Neural progenitor cell (in vitro differentiated cells): ENCODE data around the gene MELTF. TPM values are rescaled to one million over a fixed set of nuclear protein-coding genes. Genes with fewer than 3 reads are reported as not detected.

Experiments used
- DNase-seq: peaks from one replicate; pipeline ENCODE4 v3.0.0-alpha.2; 2016; ENCODE audit warnings: low spot score
- H2AFZ ChIP-seq: fragments of 200-600 bp; sonication (generic); replicated peaks from 2 replicates; pipeline ENCODE4 v1.6.1; 2016; ENCODE audit warnings: antibody characterized with exemption
- H3F3A ChIP-seq: fragments of 200-600 bp; sonication (generic); 2 replicates; pipeline ENCODE4 v1.6.1; 2016; ENCODE audit warnings: antibody characterized with exemption, low read depth
- H3K27ac ChIP-seq: fragments of 200-600 bp; sonication (generic); 2 replicates; pipeline ENCODE4 v1.5.1; 2016; ENCODE audit warnings: mild to moderate bottlenecking
- H3K27me3 ChIP-seq: fragments of 200-600 bp; sonication (generic); 2 replicates; pipeline ENCODE4 v1.6.1; 2016; ENCODE audit warnings: mild to moderate bottlenecking, moderate library complexity
- H3K36me3 ChIP-seq: fragments of 200-600 bp; sonication (generic); 2 replicates; pipeline ENCODE4 v1.5.1; 2016
- H3K4me1 ChIP-seq: fragments of 200-600 bp; sonication (generic); 2 replicates; pipeline ENCODE4 v1.6.1; 2016; ENCODE audit warnings: mixed run types
- H3K4me2 ChIP-seq: fragments of 200-600 bp; sonication (generic); 2 replicates; pipeline ENCODE4 v1.6.1; 2016
- H3K4me3 ChIP-seq: fragments of 200-600 bp; sonication (generic); 2 replicates; pipeline ENCODE4 v1.5.1; 2016
- H3K79me2 ChIP-seq: fragments of 200-600 bp; sonication (generic); 2 replicates; pipeline ENCODE4 v1.6.1; 2016; ENCODE audit warnings: low read depth
- H3K9ac ChIP-seq: fragments of 200-600 bp; sonication (generic); 2 replicates; pipeline ENCODE4 v1.6.1; 2016
- H3K9me3 ChIP-seq: fragments of 200-600 bp; sonication (generic); 2 replicates; pipeline ENCODE4 v1.5.1; 2016; ENCODE audit warnings: low read depth
- H4K20me1 ChIP-seq: fragments of 200-600 bp; sonication (generic); 2 replicates; pipeline ENCODE4 v1.6.1; 2016; ENCODE audit warnings: low read depth
- H3K27ac Mint-ChIP-seq: 3 replicates; pipeline ENCODE4 v1.8.0; 2021; ENCODE audit warnings: mixed read lengths
- H3K27me3 Mint-ChIP-seq: 2 replicates; pipeline ENCODE4 v1.8.0; 2022; ENCODE audit warnings: low read depth, mild to moderate bottlenecking, inconsistent platforms, moderate library complexity, mixed read lengths; ENCODE audit not compliant: insufficient read depth
- H3K36me3 Mint-ChIP-seq: 3 replicates; pipeline ENCODE4 v1.8.0; 2021; ENCODE audit warnings: mixed read lengths
- H3K4me1 Mint-ChIP-seq: 3 replicates; pipeline ENCODE4 v1.8.0; 2021; ENCODE audit warnings: mixed read lengths
- H3K4me3 Mint-ChIP-seq: 3 replicates; pipeline ENCODE4 v1.8.0; 2021; ENCODE audit warnings: mild to moderate bottlenecking, moderate library complexity, mixed read lengths
- H3K9me3 Mint-ChIP-seq: 3 replicates; pipeline ENCODE4 v1.8.0; 2020; ENCODE audit warnings: mixed read lengths
- EZH2 ChIP-seq: fragments of 200-600 bp; sonication (generic); IDR thresholded peaks from 2 replicates; pipeline ENCODE4 v1.6.1; 2017; ENCODE audit warnings: antibody characterized with exemption, mild to moderate bottlenecking, moderate library complexity
- EZH2phosphoT487 ChIP-seq: fragments of 200-600 bp; sonication (generic); IDR thresholded peaks from 2 replicates; pipeline ENCODE4 v1.6.1; 2017; ENCODE audit warnings: antibody characterized with exemption
- total RNA-seq: library from RNA; depleted of rRNA; stranded (reverse); fragments of >200 nt; gene quantifications from 2 replicates; pipeline ENCODE4 v1.2.3, GENCODE V29; 2015; ENCODE audit warnings: low replicate concordance
- TF ChIP-seq, protein P1 (sequence below): fragments of 200-600 bp; sonication (generic); IDR thresholded peaks from 2 replicates; pipeline ENCODE4 v1.5.1; 2017; ENCODE audit warnings: antibody characterized with exemption, mild to moderate bottlenecking

The MELTF gene
- total RNA-seq, 1 donor from 2014 or later: 0.28 TPM

DNA sequence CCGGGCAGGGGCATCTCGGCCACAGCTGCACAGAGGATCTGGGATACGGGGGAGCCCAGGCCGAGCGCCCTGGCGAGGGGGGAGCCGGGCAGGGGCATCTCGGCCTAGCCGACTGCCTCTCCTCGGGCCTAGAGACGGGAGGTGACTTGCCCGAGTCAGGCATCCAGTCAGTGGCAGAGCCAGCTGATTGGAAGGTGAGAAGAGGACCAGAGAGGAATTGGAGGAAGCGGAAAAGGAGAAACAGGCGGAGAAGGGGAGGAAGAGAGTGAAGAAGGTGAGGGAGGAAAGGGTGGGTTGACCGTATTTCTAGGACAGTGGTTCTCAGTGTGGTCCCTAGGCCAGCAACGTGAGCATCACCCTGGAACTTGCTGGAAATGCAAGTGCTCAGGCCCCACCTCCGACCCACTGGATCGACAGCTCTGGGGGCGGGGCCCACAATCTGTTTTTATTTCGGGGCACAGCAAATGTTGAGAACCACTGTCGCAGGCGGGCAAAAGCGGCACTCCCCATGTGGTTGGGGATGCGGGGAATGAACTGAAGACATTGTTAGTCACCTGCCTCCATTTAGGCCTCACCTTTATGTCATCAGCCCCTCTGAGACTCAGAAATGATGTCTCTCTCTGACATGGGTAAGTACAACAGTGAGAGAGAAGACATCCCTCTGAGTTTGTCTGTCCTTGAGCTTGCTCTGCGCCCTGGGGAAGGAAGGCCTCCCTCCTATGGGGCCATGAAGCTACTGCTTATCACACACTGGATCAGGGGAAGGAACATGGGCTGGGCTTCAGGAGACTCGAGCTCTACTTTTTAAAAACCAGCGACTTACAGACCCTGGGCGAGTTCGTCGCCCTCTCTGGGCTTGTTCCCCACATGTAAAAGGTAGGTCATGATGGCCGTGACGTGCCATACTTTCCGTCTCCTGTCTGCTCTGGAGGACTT lies 1.0 kb upstream of the MELTF start:
- no peak overlapping the region for H3K4me2 ChIP-seq
- peak overlapping the region; percentile 27 for H3K4me3 Mint-ChIP-seq
- H3K36me3 Mint-ChIP-seq: no peaks in the 10 kb centered on the region
- peaks cover 35% of the 10 kb centered on the region for H3K27me3 ChIP-seq
- no peaks in the 10 kb centered on the region for H3K9me3 ChIP-seq
- no peak overlapping the region for H3K27ac Mint-ChIP-seq
- H3K4me1 Mint-ChIP-seq: peaks cover 3% of the 10 kb centered on the region
- no peaks in the 10 kb centered on the region for H3K4me1 ChIP-seq
- H3K9ac ChIP-seq: no peak overlapping the region
- H4K20me1 ChIP-seq: no peaks in the 10 kb centered on the region
- H3K79me2 ChIP-seq: no peaks in the 10 kb centered on the region
- peaks cover 2% of the 10 kb centered on the region for H3K9me3 Mint-ChIP-seq
- no peak overlapping the region for H3K27ac ChIP-seq
- TF ChIP-seq EZH2 (no peak), EZH2phosphoT487 (no peak)
- TF ChIP-seq, protein P1, sequence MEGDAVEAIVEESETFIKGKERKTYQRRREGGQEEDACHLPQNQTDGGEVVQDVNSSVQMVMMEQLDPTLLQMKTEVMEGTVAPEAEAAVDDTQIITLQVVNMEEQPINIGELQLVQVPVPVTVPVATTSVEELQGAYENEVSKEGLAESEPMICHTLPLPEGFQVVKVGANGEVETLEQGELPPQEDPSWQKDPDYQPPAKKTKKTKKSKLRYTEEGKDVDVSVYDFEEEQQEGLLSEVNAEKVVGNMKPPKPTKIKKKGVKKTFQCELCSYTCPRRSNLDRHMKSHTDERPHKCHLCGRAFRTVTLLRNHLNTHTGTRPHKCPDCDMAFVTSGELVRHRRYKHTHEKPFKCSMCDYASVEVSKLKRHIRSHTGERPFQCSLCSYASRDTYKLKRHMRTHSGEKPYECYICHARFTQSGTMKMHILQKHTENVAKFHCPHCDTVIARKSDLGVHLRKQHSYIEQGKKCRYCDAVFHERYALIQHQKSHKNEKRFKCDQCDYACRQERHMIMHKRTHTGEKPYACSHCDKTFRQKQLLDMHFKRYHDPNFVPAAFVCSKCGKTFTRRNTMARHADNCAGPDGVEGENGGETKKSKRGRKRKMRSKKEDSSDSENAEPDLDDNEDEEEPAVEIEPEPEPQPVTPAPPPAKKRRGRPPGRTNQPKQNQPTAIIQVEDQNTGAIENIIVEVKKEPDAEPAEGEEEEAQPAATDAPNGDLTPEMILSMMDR: no peak
- no peaks in the 10 kb centered on the region for H3K36me3 ChIP-seq
- no peak for DNase-seq
- H3F3A ChIP-seq: peaks cover 5% of the 10 kb centered on the region
- H3K27me3 Mint-ChIP-seq: peaks cover 21% of the 10 kb centered on the region
- no peak overlapping the region for H2AFZ ChIP-seq
- no peak overlapping the region for H3K4me3 ChIP-seq

DNA sequence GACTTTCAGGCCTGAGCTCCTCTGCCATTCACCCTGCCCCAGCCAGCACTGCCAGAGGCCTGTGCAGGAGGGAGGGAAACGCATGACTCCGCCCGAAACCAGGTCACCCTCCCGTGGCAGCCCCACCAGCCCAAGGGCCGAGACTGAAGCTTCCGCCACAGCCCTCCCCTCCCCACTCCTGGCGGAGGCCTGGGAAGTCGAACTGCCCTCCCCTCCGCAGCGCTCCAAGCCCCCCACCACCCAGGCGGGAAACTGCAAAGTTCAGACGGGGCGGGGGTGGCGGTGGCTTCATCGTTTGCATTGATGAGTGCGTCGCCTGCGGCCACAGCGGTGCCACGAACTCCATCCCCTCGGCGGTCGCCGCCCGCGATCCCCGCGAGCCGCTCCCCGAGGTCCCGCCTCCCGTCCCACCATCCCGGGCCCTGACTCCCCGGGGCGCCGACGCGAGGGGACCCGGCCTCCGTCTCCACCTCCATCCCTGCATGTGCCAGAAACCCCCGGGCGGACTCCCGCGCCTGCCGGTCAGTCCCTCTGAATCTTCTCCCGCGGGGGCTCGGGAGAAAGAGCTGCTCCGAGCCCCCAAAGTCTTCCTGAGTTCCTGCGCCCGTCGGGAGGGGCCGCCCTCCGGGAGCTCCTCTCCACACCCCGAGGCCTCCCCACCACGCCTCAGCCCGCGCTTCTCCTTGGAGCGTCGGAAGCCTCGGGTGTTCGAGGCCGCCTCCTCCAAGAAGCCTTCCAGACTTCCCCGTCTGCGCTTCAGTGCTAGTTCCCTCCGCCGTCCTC lies 698 bp downstream of the MELTF start:
- Histone ChIP-seq H3K27ac (no peak overlapping the region), H3K4me3 (peak overlapping the region; percentile 75), H3K79me2 (no peaks in the 10 kb centered on the region), H3K36me3 (no peaks in the 10 kb centered on the region), H3K9ac (no peak overlapping the region), H3F3A (peaks cover 5% of the 10 kb centered on the region), H2AFZ (peak overlapping the region; percentile 100), H3K4me2 (peak overlapping the region; percentile 92), H4K20me1 (no peaks in the 10 kb centered on the region), H3K4me1 (no peaks in the 10 kb centered on the region), H3K9me3 (no peaks in the 10 kb centered on the region), H3K27me3 (peaks cover 29% of the 10 kb centered on the region)
- peaks cover 15% of the 10 kb centered on the region for H3K4me1 Mint-ChIP-seq
- H3K27me3 Mint-ChIP-seq: peaks cover 22% of the 10 kb centered on the region
- TF ChIP-seq EZH2phosphoT487: peak; percentile 46
- TF ChIP-seq EZH2: peak; percentile 67
- TF ChIP-seq, protein P1: no peak
- no peaks in the 10 kb centered on the region for H3K9me3 Mint-ChIP-seq
- no peak overlapping the region for H3K27ac Mint-ChIP-seq
- peak; percentile 35 for DNase-seq
- H3K4me3 Mint-ChIP-seq: peak overlapping the region; percentile 76
- no peaks in the 10 kb centered on the region for H3K36me3 Mint-ChIP-seq

DNA sequence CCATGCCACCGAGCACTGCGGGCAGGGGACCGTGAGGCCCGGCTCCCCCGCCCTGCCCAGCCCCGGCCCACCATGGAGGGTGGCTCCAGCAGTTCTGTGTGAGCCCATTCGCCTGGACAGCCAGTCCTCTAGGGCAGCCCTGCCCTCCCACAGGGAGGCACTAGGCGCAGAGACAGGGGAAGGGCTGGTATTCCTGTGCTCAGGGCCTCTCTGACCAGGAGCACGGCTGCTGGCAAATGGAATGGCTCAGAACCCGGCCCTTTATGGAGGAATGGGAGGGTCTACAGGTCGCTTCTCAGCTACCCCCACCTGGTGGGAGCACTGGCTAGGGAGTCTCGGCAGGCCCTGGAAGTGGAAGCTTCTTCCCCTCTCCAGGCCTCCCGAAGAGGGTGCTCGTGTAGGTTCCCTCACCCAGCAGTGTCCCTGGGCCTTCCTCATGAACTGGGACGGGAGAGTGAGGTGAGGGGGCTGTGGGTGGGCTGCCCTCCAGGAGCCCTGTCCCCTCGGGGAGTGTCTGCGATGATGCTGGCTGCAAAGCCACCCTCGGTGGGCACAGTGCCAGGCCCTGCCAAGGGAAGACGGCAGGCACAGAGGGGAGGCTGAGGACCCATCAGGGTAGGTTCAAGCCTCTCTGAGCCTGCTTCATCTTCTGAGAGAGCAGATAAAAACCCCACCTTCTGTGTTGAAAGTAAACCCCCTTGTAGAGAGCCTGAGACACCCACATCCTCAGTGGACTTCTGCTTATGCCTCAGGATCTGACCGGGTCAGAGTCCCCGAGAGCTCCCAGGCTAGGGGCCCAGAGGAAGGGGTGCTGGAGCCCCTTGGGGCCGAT lies 1.5 kb downstream of the MELTF start:
- Histone ChIP-seq H3K9me3 (no peaks in the 10 kb centered on the region), H2AFZ (peak overlapping the region; percentile 100), H3K27ac (no peak overlapping the region), H3K9ac (no peak overlapping the region), H3K36me3 (no peaks in the 10 kb centered on the region), H3K4me1 (peaks cover under 1% of the 10 kb centered on the region), H3K4me2 (peak overlapping the region; percentile 92), H3K27me3 (peaks cover 29% of the 10 kb centered on the region), H3K4me3 (peak overlapping the region; percentile 75), H3F3A (peaks cover 5% of the 10 kb centered on the region), H3K79me2 (no peaks in the 10 kb centered on the region), H4K20me1 (no peaks in the 10 kb centered on the region)
- Mint-ChIP-seq H3K36me3 (no peaks in the 10 kb centered on the region), H3K27ac (no peak overlapping the region), H3K9me3 (no peaks in the 10 kb centered on the region), H3K4me1 (peaks cover 23% of the 10 kb centered on the region), H3K4me3 (peak overlapping the region; percentile 58), H3K27me3 (peaks cover 24% of the 10 kb centered on the region)
- TF ChIP-seq EZH2phosphoT487: no peak
- TF ChIP-seq, protein P1: no peak
- no peak for TF ChIP-seq EZH2
- no peak for DNase-seq
